ENCODE measurements around the gene MEIOB. TPM values are rescaled to one million over a fixed set of nuclear protein-coding genes. Genes with fewer than 3 reads are reported as not detected.

Gene MEIOB
- polyA plus RNA-seq, 1 donor (not counting 4 experiments of a cell fraction or from before 2014, with no cell fraction given), result not detected

GRCh38 chr16:1823821-1824220 lies 48.1 kb downstream of the MEIOB start:
- Histone ChIP-seq H4K20me1 (ENCODE audit: control insufficient read depth, extremely low read depth, insufficient read depth, low read length) (no peaks in the 10 kb centered on the region), H3K9me1 (ENCODE audit: control insufficient read depth, extremely low read depth, insufficient read depth, low read length) (no peaks in the 10 kb centered on the region), H3K79me2 (ENCODE audit: control insufficient read depth, insufficient read depth, low read length) (peaks cover 16% of the 10 kb centered on the region), H3K4me2 (ENCODE audit: control insufficient read depth, extremely low read depth, insufficient read depth, low read depth, low read length) (no peak overlapping the region), H3K9me3 (ENCODE audit: control insufficient read depth, low read depth, low read length) (no peaks in the 10 kb centered on the region), H3K4me1 (ENCODE audit: control insufficient read depth, extremely low read depth, insufficient read depth, low read length) (peaks cover 10% of the 10 kb centered on the region), H3K36me3 (ENCODE audit: control insufficient read depth in 2 of 2, extremely low read depth in 1 of 2, insufficient read depth in 2 of 2, low read length in 2 of 2) (peaks cover 0 to 1% of the 10 kb centered on the region in 2 experiments), H3K4me3 (ENCODE audit: control insufficient read depth in 2 of 3, extremely low read depth in 1 of 3, insufficient read depth in 2 of 3, low read depth in 1 of 3, low read length in 3 of 3) (no peak overlapping the region), H3K9ac (ENCODE audit: control insufficient read depth, extremely low read depth, insufficient read depth, low read length) (no peak overlapping the region), H3K27me3 (ENCODE audit: control insufficient read depth, extremely low read depth, insufficient read depth, low read length) (no peaks in the 10 kb centered on the region), H2AFZ (ENCODE audit: control insufficient read depth, low read length) (no peak overlapping the region), H3K27ac (ENCODE audit: control insufficient read depth, insufficient read depth, low read length) (no peak overlapping the region)
- no peak for DNase-seq (ENCODE audit: low read depth, low spot score)
- no peak for FAIRE-seq
- TF ChIP-seq EZH2 (IDR thresholded peaks at IDR 0.05; ENCODE audit: low read length) (no peak), CTCF (optimal IDR thresholded peaks at IDR 0.05 in 1 of 3, IDR thresholded peaks at IDR 0.05 in 1 of 3, conservative IDR thresholded peaks at IDR 0.05 in 1 of 3; ENCODE audit: extremely low read depth in 1 of 3, insufficient read depth in 2 of 3, low read length in 3 of 3) (peak in 2 of 3 experiments; percentile 3 to 68)
- dilution Hi-C loops (cut with MboI; ENCODE audit: extremely low pct_ligation_motif_present, low sequenced_read_pairs), result no loop called here

GRCh38 chr16:1822801-1823200 lies 49.2 kb downstream of the MEIOB start:
- Histone ChIP-seq H3K4me2 (ENCODE audit: control insufficient read depth, extremely low read depth, insufficient read depth, low read depth, low read length) (no peak overlapping the region), H3K9me1 (ENCODE audit: control insufficient read depth, extremely low read depth, insufficient read depth, low read length) (no peaks in the 10 kb centered on the region), H2AFZ (ENCODE audit: control insufficient read depth, low read length) (no peak overlapping the region), H3K36me3 (ENCODE audit: control insufficient read depth in 2 of 2, extremely low read depth in 1 of 2, insufficient read depth in 2 of 2, low read length in 2 of 2) (peaks cover 0 to 4% of the 10 kb centered on the region in 2 experiments), H3K4me1 (ENCODE audit: control insufficient read depth, extremely low read depth, insufficient read depth, low read length) (peaks cover 6% of the 10 kb centered on the region), H3K9me3 (ENCODE audit: control insufficient read depth, low read depth, low read length) (no peaks in the 10 kb centered on the region), H3K79me2 (ENCODE audit: control insufficient read depth, insufficient read depth, low read length) (peaks cover 8% of the 10 kb centered on the region), H4K20me1 (ENCODE audit: control insufficient read depth, extremely low read depth, insufficient read depth, low read length) (no peaks in the 10 kb centered on the region), H3K27me3 (ENCODE audit: control insufficient read depth, extremely low read depth, insufficient read depth, low read length) (no peaks in the 10 kb centered on the region), H3K27ac (ENCODE audit: control insufficient read depth, insufficient read depth, low read length) (no peak overlapping the region), H3K9ac (ENCODE audit: control insufficient read depth, extremely low read depth, insufficient read depth, low read length) (no peak overlapping the region), H3K4me3 (ENCODE audit: control insufficient read depth in 2 of 3, extremely low read depth in 1 of 3, insufficient read depth in 2 of 3, low read depth in 1 of 3, low read length in 3 of 3) (no peak overlapping the region)
- DNase-seq (ENCODE audit: low read depth, low spot score) (no peak), FAIRE-seq (no peak)
- TF ChIP-seq EZH2 (IDR thresholded peaks at IDR 0.05; ENCODE audit: low read length), result no peak
- TF ChIP-seq CTCF (optimal IDR thresholded peaks at IDR 0.05 in 1 of 3, IDR thresholded peaks at IDR 0.05 in 1 of 3, conservative IDR thresholded peaks at IDR 0.05 in 1 of 3; ENCODE audit: extremely low read depth in 1 of 3, insufficient read depth in 2 of 3, low read length in 3 of 3), result no peak
- dilution Hi-C loops (cut with MboI; ENCODE audit: extremely low pct_ligation_motif_present, low sequenced_read_pairs), result no loop called here

Measured in keratinocyte (primary cell).